ENCODE results near the gene RUBCN. TPM values are rescaled to one million over a fixed set of nuclear protein-coding genes. Genes with fewer than 3 reads are reported as not detected.

Gene RUBCN
- total and polyA plus RNA-seq, 2 of the 13 experiments (the other 11 are each of a cell fraction or from before 2014, with no cell fraction given) = 5.2 to 8.1 TPM

DNA sequence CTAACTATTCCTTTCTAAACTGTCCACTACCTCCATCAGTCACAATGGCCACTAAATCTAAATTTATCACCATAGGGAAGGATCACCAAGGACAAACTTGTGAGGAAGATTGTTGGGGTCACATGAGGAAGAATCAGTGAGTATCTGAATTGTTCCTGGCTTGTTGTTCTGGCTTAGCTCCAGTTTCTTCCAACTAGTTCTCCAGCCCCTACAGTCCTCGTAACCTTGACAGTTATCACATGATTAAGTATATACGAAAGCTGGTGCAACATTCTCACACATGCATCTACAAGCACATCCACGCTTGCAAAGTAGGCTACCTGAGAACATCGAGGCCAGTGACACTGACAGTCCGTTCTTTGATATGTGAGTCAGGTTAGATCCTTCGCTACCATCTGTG is 46.0 kb downstream of the RUBCN start (continued):
- TF ChIP-seq ZNF564 (CRISPR knock-in tag; IDR thresholded peaks at IDR 0.05) = no peak
- TF ChIP-seq, protein P1, sequence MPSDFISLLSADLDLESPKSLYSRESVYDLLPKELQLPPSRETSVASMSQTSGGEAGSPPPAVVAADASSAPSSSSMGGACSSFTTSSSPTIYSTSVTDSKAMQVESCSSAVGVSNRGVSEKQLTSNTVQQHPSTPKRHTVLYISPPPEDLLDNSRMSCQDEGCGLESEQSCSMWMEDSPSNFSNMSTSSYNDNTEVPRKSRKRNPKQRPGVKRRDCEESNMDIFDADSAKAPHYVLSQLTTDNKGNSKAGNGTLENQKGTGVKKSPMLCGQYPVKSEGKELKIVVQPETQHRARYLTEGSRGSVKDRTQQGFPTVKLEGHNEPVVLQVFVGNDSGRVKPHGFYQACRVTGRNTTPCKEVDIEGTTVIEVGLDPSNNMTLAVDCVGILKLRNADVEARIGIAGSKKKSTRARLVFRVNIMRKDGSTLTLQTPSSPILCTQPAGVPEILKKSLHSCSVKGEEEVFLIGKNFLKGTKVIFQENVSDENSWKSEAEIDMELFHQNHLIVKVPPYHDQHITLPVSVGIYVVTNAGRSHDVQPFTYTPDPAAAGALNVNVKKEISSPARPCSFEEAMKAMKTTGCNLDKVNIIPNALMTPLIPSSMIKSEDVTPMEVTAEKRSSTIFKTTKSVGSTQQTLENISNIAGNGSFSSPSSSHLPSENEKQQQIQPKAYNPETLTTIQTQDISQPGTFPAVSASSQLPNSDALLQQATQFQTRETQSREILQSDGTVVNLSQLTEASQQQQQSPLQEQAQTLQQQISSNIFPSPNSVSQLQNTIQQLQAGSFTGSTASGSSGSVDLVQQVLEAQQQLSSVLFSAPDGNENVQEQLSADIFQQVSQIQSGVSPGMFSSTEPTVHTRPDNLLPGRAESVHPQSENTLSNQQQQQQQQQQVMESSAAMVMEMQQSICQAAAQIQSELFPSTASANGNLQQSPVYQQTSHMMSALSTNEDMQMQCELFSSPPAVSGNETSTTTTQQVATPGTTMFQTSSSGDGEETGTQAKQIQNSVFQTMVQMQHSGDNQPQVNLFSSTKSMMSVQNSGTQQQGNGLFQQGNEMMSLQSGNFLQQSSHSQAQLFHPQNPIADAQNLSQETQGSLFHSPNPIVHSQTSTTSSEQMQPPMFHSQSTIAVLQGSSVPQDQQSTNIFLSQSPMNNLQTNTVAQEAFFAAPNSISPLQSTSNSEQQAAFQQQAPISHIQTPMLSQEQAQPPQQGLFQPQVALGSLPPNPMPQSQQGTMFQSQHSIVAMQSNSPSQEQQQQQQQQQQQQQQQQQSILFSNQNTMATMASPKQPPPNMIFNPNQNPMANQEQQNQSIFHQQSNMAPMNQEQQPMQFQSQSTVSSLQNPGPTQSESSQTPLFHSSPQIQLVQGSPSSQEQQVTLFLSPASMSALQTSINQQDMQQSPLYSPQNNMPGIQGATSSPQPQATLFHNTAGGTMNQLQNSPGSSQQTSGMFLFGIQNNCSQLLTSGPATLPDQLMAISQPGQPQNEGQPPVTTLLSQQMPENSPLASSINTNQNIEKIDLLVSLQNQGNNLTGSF (CRISPR knock-in tag; IDR thresholded peaks at IDR 0.05) = no peak
- no peak for TF ChIP-seq CHD4 (IDR thresholded peaks at IDR 0.05; ENCODE audit: borderline replicate concordance, low read length)
- no peak for TF ChIP-seq LCORL (IDR thresholded peaks at IDR 0.05)
- no peak for TF ChIP-seq LCORL (CRISPR knock-in tag; IDR thresholded peaks at IDR 0.05)
- TF ChIP-seq POGZ (CRISPR knock-in tag; IDR thresholded peaks at IDR 0.05) = no peak
- no peak for TF ChIP-seq ZMAT3 (CRISPR knock-in tag; conservative IDR thresholded peaks at IDR 0.05)
- TF ChIP-seq ZFP36L2 (CRISPR knock-in tag; IDR thresholded peaks at IDR 0.05) = no peak
- TF ChIP-seq TOE1 (CRISPR knock-in tag; IDR thresholded peaks at IDR 0.05) = no peak

DNA sequence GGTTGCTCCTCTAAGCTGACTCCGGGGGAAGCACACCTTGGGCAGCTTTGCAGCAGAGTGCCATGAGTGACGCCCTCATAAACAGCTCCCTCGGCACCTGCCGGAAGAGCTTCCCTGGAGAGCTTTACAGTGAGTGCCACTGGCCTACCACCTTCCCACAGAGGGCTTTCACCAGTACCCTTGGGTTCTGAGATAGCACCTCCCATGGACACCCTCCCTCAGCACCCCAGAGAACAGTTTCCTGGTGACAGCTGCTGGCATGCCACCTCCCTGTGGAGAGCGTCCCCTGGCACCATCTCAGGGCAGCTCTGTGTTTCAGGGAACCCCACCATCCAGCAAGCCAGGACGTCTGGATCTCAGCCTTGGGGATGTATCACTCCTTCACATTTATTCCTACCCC is 49.1 kb downstream of the RUBCN start:
- Histone ChIP-seq H3K36me3 (replicated peaks in 1 of 2; ENCODE audit: control insufficient read depth in 1 of 2, insufficient read depth in 2 of 2, low read length in 2 of 2) (peaks cover 2 to 19% of the 10 kb centered on the region in 2 experiments; a peak in 4 of 5 replicates), H3K79me2 (ENCODE audit: insufficient read depth, low read length) (no peaks in the 10 kb centered on the region), H3K9ac (ENCODE audit: insufficient read depth, low read depth, low read length) (no peak overlapping the region), H4K20me1 (ENCODE audit: insufficient read depth, low read length) (no peaks in the 10 kb centered on the region), H3K27me3 (ENCODE audit: control insufficient read depth in 1 of 2, insufficient read depth in 2 of 2, low read length in 2 of 2) (no peaks in the 10 kb centered on the region), H2AFZ (ENCODE audit: low read length) (no peak overlapping the region), H3K4me2 (ENCODE audit: low read depth, low read length) (no peak overlapping the region), H3K9me3 (ENCODE audit: low read length) (no peaks in the 10 kb centered on the region), H3K4me1 (ENCODE audit: insufficient read depth, low read length) (no peaks in the 10 kb centered on the region), H3K27ac (ENCODE audit: extremely low read length, insufficient read depth, low read length) (no peak overlapping the region), H3K4me3 (replicated peaks in 1 of 3; ENCODE audit: insufficient read depth in 1 of 3, low read depth in 2 of 3, low read length in 3 of 3) (no peak overlapping the region)
- TF ChIP-seq, protein P2, sequence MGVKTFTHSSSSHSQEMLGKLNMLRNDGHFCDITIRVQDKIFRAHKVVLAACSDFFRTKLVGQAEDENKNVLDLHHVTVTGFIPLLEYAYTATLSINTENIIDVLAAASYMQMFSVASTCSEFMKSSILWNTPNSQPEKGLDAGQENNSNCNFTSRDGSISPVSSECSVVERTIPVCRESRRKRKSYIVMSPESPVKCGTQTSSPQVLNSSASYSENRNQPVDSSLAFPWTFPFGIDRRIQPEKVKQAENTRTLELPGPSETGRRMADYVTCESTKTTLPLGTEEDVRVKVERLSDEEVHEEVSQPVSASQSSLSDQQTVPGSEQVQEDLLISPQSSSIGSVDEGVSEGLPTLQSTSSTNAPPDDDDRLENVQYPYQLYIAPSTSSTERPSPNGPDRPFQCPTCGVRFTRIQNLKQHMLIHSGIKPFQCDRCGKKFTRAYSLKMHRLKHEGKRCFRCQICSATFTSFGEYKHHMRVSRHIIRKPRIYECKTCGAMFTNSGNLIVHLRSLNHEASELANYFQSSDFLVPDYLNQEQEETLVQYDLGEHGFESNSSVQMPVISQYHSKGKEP (CRISPR knock-in tag; IDR thresholded peaks at IDR 0.05) = no peak
- no peak for TF ChIP-seq ZNF552 (CRISPR knock-in tag; IDR thresholded peaks at IDR 0.05; ENCODE audit: borderline replicate concordance)
- TF ChIP-seq CENPX (CRISPR knock-in tag; IDR thresholded peaks at IDR 0.05) = no peak
- no peak for TF ChIP-seq EED (CRISPR knock-in tag; IDR thresholded peaks at IDR 0.05)
- no peak for TF ChIP-seq NBN (conservative IDR thresholded peaks at IDR 0.05)
- TF ChIP-seq ZNF788 (CRISPR knock-in tag; IDR thresholded peaks at IDR 0.05; ENCODE audit: borderline replicate concordance) = no peak
- TF ChIP-seq ZSCAN31 (CRISPR knock-in tag; IDR thresholded peaks at IDR 0.05; ENCODE audit: low read depth) = no peak
- FAIRE-seq (no peak), DNase-seq (ENCODE audit: low spot score) (no peak), ATAC-seq (no peak)
- intact Hi-C loops (cut with micrococcal nuclease; ENCODE audit: unreplicated experiment) (no loop called here), in situ Hi-C loops (cut with HindIII; ENCODE audit: extremely low pct_ligation_motif_present, low pct_unique_long_range_greater_than_20kb) (no loop called here)
- WGBS (ENCODE audit: low lambda C conversion rate) = 89% methylated on average over 6 of the region's 6 CpGs
- ChIA-PET POLR2A (no interaction called here), CTCF (ENCODE audit: low intra/inter-chr PET ratio, low total read pairs) (no interaction called here)
- BruUV-seq (replicated peaks) = no TSS peak
